WTC11 (cell line): ENCODE data around the gene PPM1A. TPM values are rescaled to one million over a fixed set of nuclear protein-coding genes. Genes with fewer than 3 reads are reported as not detected.

Experiments used
- ATAC-seq: fragments of 200-7000 bp; cut with Tn5 transposase; 2 replicates; pipeline ENCODE4 v1.10.0; 2021; ENCODE audit warnings: mild to moderate bottlenecking, moderate library complexity
- CTCF ChIA-PET: fragments of 300-600 bp; sonication (Branson Sonifier 250); formaldehyde crosslinking; loops from one replicate; lab custom pipeline; 2021; ENCODE audit warnings: antibody characterized with exemption; lab: Charles Lee
- POLR2A ChIA-PET: fragments of 350-600 bp; sonication (Branson Sonifier 250); formaldehyde crosslinking; loops from one replicate; lab custom pipeline; 2021; ENCODE audit warnings: antibody characterized with exemption; lab: Charles Lee
- DNase-seq: peaks from one replicate; pipeline ENCODE4 v3.0.0; 2021; ENCODE audit warnings: low spot score
- H3K27ac Mint-ChIP-seq: 2 replicates; pipeline ENCODE4 v1.8.0; 2021; ENCODE audit warnings: mixed read lengths
- H3K27me3 Mint-ChIP-seq: 2 replicates; pipeline ENCODE4 v1.8.0; 2021; ENCODE audit warnings: low read depth, mild to moderate bottlenecking, moderate library complexity, mixed read lengths
- H3K36me3 Mint-ChIP-seq: 2 replicates; pipeline ENCODE4 v1.8.0; 2021; ENCODE audit warnings: mixed read lengths
- H3K4me1 Mint-ChIP-seq: 2 replicates; pipeline ENCODE4 v1.8.0; 2022; ENCODE audit warnings: mixed read lengths
- H3K4me3 Mint-ChIP-seq: 2 replicates; pipeline ENCODE4 v1.8.0; 2021; ENCODE audit warnings: mild to moderate bottlenecking, moderate library complexity, mixed read lengths
- H3K9me3 Mint-ChIP-seq: 2 replicates; pipeline ENCODE4 v1.8.0; 2021; ENCODE audit warnings: mixed read lengths
- ATF2 ChIP-seq: sonication (generic); formaldehyde crosslinking; IDR thresholded peaks from 2 replicates; pipeline ENCODE4 v1.8.1; 2022; ENCODE audit warnings: low read depth, missing genetic modification reagents, borderline replicate concordance
- ATF3 ChIP-seq: sonication (generic); formaldehyde crosslinking; conservative IDR thresholded peaks from 2 replicates; pipeline ENCODE4 v1.8.1; 2022; ENCODE audit warnings: mild to moderate bottlenecking, missing genetic modification reagents
- ESRRA ChIP-seq: sonication (generic); formaldehyde crosslinking; IDR thresholded peaks from 2 replicates; pipeline ENCODE4 v1.8.1; 2022; ENCODE audit warnings: mild to moderate bottlenecking, missing genetic modification reagents, borderline replicate concordance
- FOXP1 ChIP-seq: sonication (generic); formaldehyde crosslinking; IDR thresholded peaks from 2 replicates; pipeline ENCODE4 v1.8.0; 2022; ENCODE audit warnings: missing genetic modification reagents, mild to moderate bottlenecking, moderate library complexity, borderline replicate concordance
- FOXP4 ChIP-seq: sonication (generic); formaldehyde crosslinking; IDR thresholded peaks from 2 replicates; pipeline ENCODE4 v1.8.0; 2022; ENCODE audit warnings: mild to moderate bottlenecking, missing genetic modification reagents
- KAT7 ChIP-seq: sonication (generic); formaldehyde crosslinking; IDR thresholded peaks from 2 replicates; pipeline ENCODE4 v1.8.1; 2023; ENCODE audit warnings: missing genetic modification reagents, mild to moderate bottlenecking, borderline replicate concordance
- NFATC4 ChIP-seq: fragments of 250-450 bp; sonication (Bioruptor Pico); IDR thresholded peaks from 2 replicates; pipeline ENCODE4 v1.9.0; 2021; ENCODE audit warnings: mild to moderate bottlenecking
- NFE2L1 ChIP-seq: sonication (generic); formaldehyde crosslinking; IDR thresholded peaks from 2 replicates; pipeline ENCODE4 v1.8.1; 2023; ENCODE audit warnings: missing genetic modification reagents
- NR1H2 ChIP-seq: sonication (generic); formaldehyde crosslinking; IDR thresholded peaks from 2 replicates; pipeline ENCODE4 v1.9.0; 2021; ENCODE audit warnings: mild to moderate bottlenecking, moderate library complexity, missing genetic modification reagents
- OVOL2 ChIP-seq: fragments of 250-450 bp; sonication (Bioruptor Pico); IDR thresholded peaks from 2 replicates; pipeline ENCODE4 v1.9.0; 2021; ENCODE audit warnings: mild to moderate bottlenecking, borderline replicate concordance
- RELA ChIP-seq: sonication (generic); formaldehyde crosslinking; IDR thresholded peaks from 2 replicates; pipeline ENCODE4 v1.8.1; 2022; ENCODE audit warnings: missing genetic modification reagents, mild to moderate bottlenecking, borderline replicate concordance
- STAT6 ChIP-seq: sonication (generic); formaldehyde crosslinking; conservative IDR thresholded peaks from 2 replicates; pipeline ENCODE4 v1.8.1; 2023; ENCODE audit warnings: mild to moderate bottlenecking, low read depth, missing genetic modification reagents, moderate library complexity
- TEAD1 ChIP-seq: sonication (generic); formaldehyde crosslinking; IDR thresholded peaks from 2 replicates; pipeline ENCODE4 v1.8.0; 2022; ENCODE audit warnings: mild to moderate bottlenecking, missing genetic modification reagents
- ZNF281 ChIP-seq: sonication (generic); formaldehyde crosslinking; IDR thresholded peaks from 2 replicates; pipeline ENCODE4 v1.8.0; 2023; ENCODE audit warnings: mild to moderate bottlenecking, missing genetic modification reagents
- ZNF396 ChIP-seq: fragments of 250-450 bp; sonication (Bioruptor Pico); IDR thresholded peaks from 2 replicates; pipeline ENCODE4 v1.8.0; 2021; ENCODE audit warnings: mild to moderate bottlenecking, moderate library complexity, borderline replicate concordance
- ZNF425 ChIP-seq: fragments of 250-450 bp; sonication (Bioruptor Pico); conservative IDR thresholded peaks from 2 replicates; pipeline ENCODE4 v1.9.0; 2021; ENCODE audit warnings: mild to moderate bottlenecking
- ZNF512 ChIP-seq: sonication (generic); formaldehyde crosslinking; IDR thresholded peaks from 2 replicates; pipeline ENCODE4 v1.8.1; 2022; ENCODE audit warnings: missing genetic modification reagents, borderline replicate concordance
- ZSCAN18 ChIP-seq: fragments of 250-450 bp; sonication (Bioruptor Pico); IDR thresholded peaks from 2 replicates; pipeline ENCODE4 v2.1.2; 2022; ENCODE audit warnings: mild to moderate bottlenecking, moderate library complexity
- total RNA-seq: library from RNA; stranded (reverse); gene quantifications from 3 replicates; pipeline ENCODE4 v1.2.3, GENCODE V29; 2021

The PPM1A gene
- total RNA-seq, 1 experiment from 2014 or later: 52.5 TPM

GRCh38 chr14:60210703-60211102 is 38.3 kb upstream of the PPM1A start (continued):
- no peak for TF ChIP-seq ZNF512 (CRISPR knock-in tag)
- TF ChIP-seq KAT7: no peak
- no peak for TF ChIP-seq STAT6 (CRISPR knock-in tag)
- no peak for TF ChIP-seq OVOL2 (CRISPR knock-in tag)
- TF ChIP-seq ZNF396 (CRISPR knock-in tag): no peak

GRCh38 chr14:60211153-60211552 is 37.9 kb upstream of the PPM1A start:
- Mint-ChIP-seq H3K36me3 (no peaks in the 10 kb centered on the region), H3K9me3 (no peaks in the 10 kb centered on the region), H3K4me1 (peaks cover 11% of the 10 kb centered on the region), H3K27me3 (no peaks in the 10 kb centered on the region; the same call in none of the 2 replicates), H3K4me3 (no peak overlapping the region), H3K27ac (no peak overlapping the region; the same call in 1 of the 2 replicates)
- DNase-seq (no peak), ATAC-seq (peak; percentile 56)
- TF ChIP-seq ATF3 (CRISPR knock-in tag) (no peak), NFATC4 (CRISPR knock-in tag) (no peak), FOXP4 (CRISPR knock-in tag) (no peak), NFE2L1 (CRISPR knock-in tag) (no peak), ZSCAN18 (CRISPR knock-in tag) (no peak), ESRRA (CRISPR knock-in tag) (no peak), NR1H2 (CRISPR knock-in tag) (no peak), ZNF425 (CRISPR knock-in tag) (no peak), FOXP1 (CRISPR knock-in tag) (no peak), TEAD1 (CRISPR knock-in tag) (no peak), ZNF281 (no peak), RELA (CRISPR knock-in tag) (no peak), ATF2 (CRISPR knock-in tag) (no peak), ZNF512 (CRISPR knock-in tag) (no peak)
- POLR2A ChIA-PET: interaction anchor here (0.6 to 1.7 kb wide), 2 partner anchors 38 to 120 kb away, joined by 6 to 7 read pairs; partner anchors contain the start of gene PPM1A
- CTCF ChIA-PET: interaction anchor here (1.0 to 1.6 kb wide), 6 partner anchors 12 to 138 kb away, joined by 3 to 5 read pairs (median 4); partner anchors contain the start of gene PPM1A
